ENCODE results near the gene KCNT2. TPM values are rescaled to one million over a fixed set of nuclear protein-coding genes. Genes with fewer than 3 reads are reported as not detected.

KCNT2 gene
- total and polyA plus RNA-seq, 4 donors = 1.7 to 11.2 (median 6.8) TPM

GRCh38 chr1:196412326-196412725, 195.9 kb downstream of the KCNT2 start:
- Histone ChIP-seq H3K9me3 (ENCODE audit: control insufficient read depth in 4 of 4, low read length in 3 of 4) (no peaks in the 10 kb centered on the region), H3K4me3 (ENCODE audit: low read depth in 1 of 3, low read length in 3 of 3) (no peak overlapping the region), H3K4me1 (ENCODE audit: control insufficient read depth in 4 of 4, insufficient read depth in 4 of 4, low read length in 3 of 4) (peaks cover 0 to 1% (median 0%) of the 10 kb centered on the region in 4 donors), H3K27me3 (ENCODE audit: control insufficient read depth in 4 of 4, insufficient read depth in 4 of 4, low read length in 3 of 4) (no peaks in the 10 kb centered on the region), H3K27ac (ENCODE audit: low read depth in 1 of 2, low read length in 2 of 2) (no peak overlapping the region), H3K36me3 (ENCODE audit: control insufficient read depth in 4 of 4, insufficient read depth in 3 of 4, low read depth in 1 of 4, low read length in 3 of 4) (peaks cover 0 to 4% (median 0%) of the 10 kb centered on the region in 4 donors), H3K9ac (ENCODE audit: low read depth in 1 of 2, low read length in 2 of 2) (no peak overlapping the region)
- DNase-seq (ENCODE audit: low spot score) = no peak
- TF ChIP-seq FOXA1 (IDR thresholded peaks at IDR 0.05) (no peak), SP1 (IDR thresholded peaks at IDR 0.05) (no peak), YY1 (IDR thresholded peaks at IDR 0.05) (no peak), EGR1 (IDR thresholded peaks at IDR 0.05; ENCODE audit: low read depth in 2 of 2) (no peak), RAD21 (IDR thresholded peaks at IDR 0.05) (no peak), TAF1 (conservative IDR thresholded peaks at IDR 0.05) (no peak), RXRA (IDR thresholded peaks at IDR 0.05) (no peak), CTCF (IDR thresholded peaks at IDR 0.05; ENCODE audit: low read depth, low read length, missing input control) (no peak), ZBTB33 (IDR thresholded peaks at IDR 0.05) (no peak), HNF4G (IDR thresholded peaks at IDR 0.05) (no peak), REST (IDR thresholded peaks at IDR 0.05) (no peak), MAX (IDR thresholded peaks at IDR 0.05) (no peak), NR2F2 (IDR thresholded peaks at IDR 0.05) (no peak), JUND (IDR thresholded peaks at IDR 0.05) (no peak), ATF3 (IDR thresholded peaks at IDR 0.05) (no peak), GABPA (IDR thresholded peaks at IDR 0.05 in 1 of 2, conservative IDR thresholded peaks at IDR 0.05 in 1 of 2) (no peak), FOXA2 (IDR thresholded peaks at IDR 0.05) (no peak), HNF4A (conservative IDR thresholded peaks at IDR 0.05) (no peak)
- 93% methylated on average over 2 of the region's 2 CpGs for WGBS

Data from liver (tissue), 9 donors.